ENCODE measurements around the gene SLC26A3.
A peak's percentile ranks its signal among the peaks of the same experiment; 100 is the strongest.

SLC26A3 gene

GRCh38 chr7:107746006-107746405 is 57.0 kb downstream of the SLC26A3 start:
- no peak for TF ChIP-seq POLR2A (IDR thresholded peaks at IDR 0.05; ENCODE audit: low read depth, low read length)
- no peak for FAIRE-seq
- DNase-seq (ENCODE audit: insufficient read length, low spot score): no peak

- TF ChIP-seq POLR2A (IDR thresholded peaks at IDR 0.05; ENCODE audit: low read depth, low read length): no peak
- DNase-seq (ENCODE audit: insufficient read length, low spot score) (no peak), FAIRE-seq (no peak)
Measured at GRCh38 chr7:107744345-107744750, 58.7 kb downstream of the SLC26A3 start.

GRCh38 chr7:107743567-107744344 is 59.3 kb downstream of the SLC26A3 start, which contains the start of gene CBLL1:
TSS of gene CBLL1 (plus strand) at chr7:107744142. CDS start at chr7:107744164, 22 bp downstream.
- TF ChIP-seq POLR2A (IDR thresholded peaks at IDR 0.05; ENCODE audit: low read depth, low read length): peak; percentile 77
- DNase-seq (ENCODE audit: insufficient read length, low spot score): peak; percentile 76
- peak; percentile 82 for FAIRE-seq

- DNase-seq (ENCODE audit: insufficient read length, low spot score) (peak; percentile 38), FAIRE-seq (no peak)
- TF ChIP-seq POLR2A (IDR thresholded peaks at IDR 0.05; ENCODE audit: low read depth, low read length): no peak; the same call in 1 of the 2 replicates
Measured at GRCh38 chr7:107742678-107743566, 60.1 kb downstream of the SLC26A3 start.

- DNase-seq (ENCODE audit: insufficient read length, low spot score) (no peak), FAIRE-seq (no peak)
- TF ChIP-seq POLR2A (IDR thresholded peaks at IDR 0.05; ENCODE audit: low read depth, low read length): no peak
Measured at GRCh38 chr7:107728276-107728675, 74.7 kb downstream of the SLC26A3 start.

- FAIRE-seq: no peak
- TF ChIP-seq POLR2A (IDR thresholded peaks at IDR 0.05; ENCODE audit: low read depth, low read length): no peak
- DNase-seq (ENCODE audit: insufficient read length, low spot score): no peak
Measured at GRCh38 chr7:107726356-107727130, 76.5 kb downstream of the SLC26A3 start.

GRCh38 chr7:107725138-107725740 is 77.8 kb downstream of the SLC26A3 start:
- TF ChIP-seq POLR2A (IDR thresholded peaks at IDR 0.05; ENCODE audit: low read depth, low read length): no peak
- FAIRE-seq: peak; percentile 90

GRCh38 chr7:107723255-107723654 is 79.8 kb downstream of the SLC26A3 start:
- FAIRE-seq (no peak), DNase-seq (ENCODE audit: insufficient read length, low spot score) (no peak)
- no peak for TF ChIP-seq POLR2A (IDR thresholded peaks at IDR 0.05; ENCODE audit: low read depth, low read length)

More at GRCh38 chr7:107725138-107725740, 77.8 kb downstream of the SLC26A3 start:
- DNase-seq (ENCODE audit: insufficient read length, low spot score): no peak

- FAIRE-seq (no peak), DNase-seq (ENCODE audit: insufficient read length, low spot score) (no peak)
Measured at GRCh38 chr7:107721286-107721685, 81.7 kb downstream of the SLC26A3 start.

GRCh38 chr7:107718456-107719193 is 84.4 kb downstream of the SLC26A3 start:
- TF ChIP-seq POLR2A (IDR thresholded peaks at IDR 0.05; ENCODE audit: low read depth, low read length): no peak
- peak; percentile 45 for FAIRE-seq
- no peak for DNase-seq (ENCODE audit: insufficient read length, low spot score)

More at GRCh38 chr7:107721286-107721685, 81.7 kb downstream of the SLC26A3 start:
- TF ChIP-seq POLR2A (IDR thresholded peaks at IDR 0.05; ENCODE audit: low read depth, low read length): no peak

- DNase-seq (ENCODE audit: insufficient read length, low spot score) (peak; percentile 19), FAIRE-seq (peak; percentile 80)
- no peak for TF ChIP-seq POLR2A (IDR thresholded peaks at IDR 0.05; ENCODE audit: low read depth, low read length)
Measured at GRCh38 chr7:107715531-107715930, 87.5 kb downstream of the SLC26A3 start.
